Measurements from ENCODE around the gene TMEM168. TPM values are rescaled to one million over a fixed set of nuclear protein-coding genes. Genes with fewer than 3 reads are reported as not detected.
"Not testable (repeated sequence)": the region's sequence is repeated elsewhere in the genome, so short reads cannot be mapped to it uniquely, and the experiment has no call there.

Gene TMEM168, protein sequence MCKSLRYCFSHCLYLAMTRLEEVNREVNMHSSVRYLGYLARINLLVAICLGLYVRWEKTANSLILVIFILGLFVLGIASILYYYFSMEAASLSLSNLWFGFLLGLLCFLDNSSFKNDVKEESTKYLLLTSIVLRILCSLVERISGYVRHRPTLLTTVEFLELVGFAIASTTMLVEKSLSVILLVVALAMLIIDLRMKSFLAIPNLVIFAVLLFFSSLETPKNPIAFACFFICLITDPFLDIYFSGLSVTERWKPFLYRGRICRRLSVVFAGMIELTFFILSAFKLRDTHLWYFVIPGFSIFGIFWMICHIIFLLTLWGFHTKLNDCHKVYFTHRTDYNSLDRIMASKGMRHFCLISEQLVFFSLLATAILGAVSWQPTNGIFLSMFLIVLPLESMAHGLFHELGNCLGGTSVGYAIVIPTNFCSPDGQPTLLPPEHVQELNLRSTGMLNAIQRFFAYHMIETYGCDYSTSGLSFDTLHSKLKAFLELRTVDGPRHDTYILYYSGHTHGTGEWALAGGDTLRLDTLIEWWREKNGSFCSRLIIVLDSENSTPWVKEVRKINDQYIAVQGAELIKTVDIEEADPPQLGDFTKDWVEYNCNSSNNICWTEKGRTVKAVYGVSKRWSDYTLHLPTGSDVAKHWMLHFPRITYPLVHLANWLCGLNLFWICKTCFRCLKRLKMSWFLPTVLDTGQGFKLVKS
- total RNA-seq (ENCODE audit: unreplicated experiment) = 13.8 TPM
- long read RNA-seq = 0 reads

DNA sequence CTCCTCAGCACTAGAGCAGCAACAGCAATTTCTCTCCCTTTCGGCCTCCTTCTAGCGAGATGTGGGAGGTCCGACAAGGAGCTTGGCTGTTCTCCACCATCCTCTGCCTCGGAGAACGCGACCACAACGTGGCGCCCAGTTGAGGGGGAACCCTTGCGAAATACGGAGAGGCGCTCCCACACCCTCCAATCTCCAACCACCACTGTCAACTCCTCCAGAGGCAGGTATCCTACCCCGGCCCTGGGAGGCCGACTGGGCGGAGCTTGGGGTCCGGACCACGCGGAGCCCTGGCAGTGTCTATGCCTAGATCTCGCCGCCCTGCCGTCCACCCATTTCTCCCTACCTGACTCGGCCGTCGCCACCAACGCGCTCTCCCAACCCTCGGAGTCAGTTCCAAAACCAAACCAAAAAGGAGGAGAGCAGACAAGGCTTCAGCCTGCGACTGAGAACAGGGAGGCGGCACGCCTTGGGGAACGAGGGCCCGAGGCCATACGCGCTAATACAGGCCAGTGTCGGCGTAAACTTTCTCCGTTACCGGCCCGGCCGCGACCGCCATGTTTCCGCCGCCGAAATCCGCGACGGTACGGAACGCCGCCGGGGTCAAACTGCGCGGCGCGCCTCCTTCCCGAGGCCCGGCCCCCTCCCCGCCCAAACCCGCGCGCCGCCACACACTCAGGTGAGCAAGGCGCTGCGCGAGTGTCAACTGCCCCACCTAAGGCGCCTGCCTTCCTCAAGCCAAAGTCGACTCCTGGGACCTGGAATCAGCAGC lies at the start of gene TMEM168:
TSS of gene TMEM168 (minus strand) at position 577 of the 769 bp plus-strand sequence. CDS start 5,568 bp downstream, outside the sequence.
- Mint-ChIP-seq H3K36me3 (ENCODE audit: unreplicated experiment) (no peaks in the 10 kb centered on the region), H3K4me1 (ENCODE audit: low read depth, unreplicated experiment) (peaks cover 8% of the 10 kb centered on the region), H3K27me3 (ENCODE audit: unreplicated experiment) (peaks cover 2% of the 10 kb centered on the region), H3K9me3 (ENCODE audit: unreplicated experiment) (peaks cover 2% of the 10 kb centered on the region), H3K4me3 (ENCODE audit: unreplicated experiment) (peak within 1 kb of the TSS; percentile 92), H3K27ac (ENCODE audit: unreplicated experiment) (peak within 1 kb of the TSS; percentile 80)
- peak; percentile 84 for DNase-seq
- TF ChIP-seq CTCF (IDR thresholded peaks at IDR 0.05; ENCODE audit: partially characterized antibody, unreplicated experiment) = no peak

GRCh38 chr7:112835928-112836327 lies 45.7 kb upstream of the TMEM168 start:
- H3K27ac Mint-ChIP-seq (ENCODE audit: unreplicated experiment); H3K9me3 Mint-ChIP-seq (ENCODE audit: unreplicated experiment); H3K4me1 Mint-ChIP-seq (ENCODE audit: low read depth, unreplicated experiment); H3K36me3 Mint-ChIP-seq (ENCODE audit: unreplicated experiment); H3K27me3 Mint-ChIP-seq (ENCODE audit: unreplicated experiment); H3K4me3 Mint-ChIP-seq (ENCODE audit: unreplicated experiment); DNase-seq: not testable (repeated sequence)

- no peak for DNase-seq
- no peaks in the 10 kb centered on the region for H3K4me1 Mint-ChIP-seq (ENCODE audit: low read depth, unreplicated experiment)
- H3K4me3 Mint-ChIP-seq (ENCODE audit: unreplicated experiment) = no peak overlapping the region
- H3K27me3 Mint-ChIP-seq (ENCODE audit: unreplicated experiment) = no peaks in the 10 kb centered on the region
- TF ChIP-seq CTCF (IDR thresholded peaks at IDR 0.05; ENCODE audit: partially characterized antibody, unreplicated experiment) = no peak
- H3K27ac Mint-ChIP-seq (ENCODE audit: unreplicated experiment) = no peak overlapping the region
- H3K36me3 Mint-ChIP-seq (ENCODE audit: unreplicated experiment) = peaks cover 9% of the 10 kb centered on the region
- peaks cover 2% of the 10 kb centered on the region for H3K9me3 Mint-ChIP-seq (ENCODE audit: unreplicated experiment)
Measured at GRCh38 chr7:112833082-112833481, 42.9 kb upstream of the TMEM168 start.

DNA sequence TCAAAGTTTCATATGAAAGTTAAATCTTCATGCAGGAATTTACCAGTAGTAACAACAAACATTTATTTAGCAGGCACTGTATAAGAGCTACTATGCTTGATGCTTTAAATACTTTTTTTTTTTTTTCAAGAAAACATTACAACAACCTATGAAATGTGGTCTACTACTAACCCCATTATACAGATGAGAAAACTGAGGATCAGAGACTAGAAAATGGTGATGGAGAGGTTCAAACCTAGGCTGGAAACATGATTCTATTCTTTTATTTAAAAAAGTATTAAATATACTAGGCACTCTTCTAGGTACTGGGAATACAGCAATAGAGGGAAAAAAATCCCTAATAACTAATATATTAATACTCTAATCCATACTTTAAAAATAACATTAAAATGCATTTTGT lies 40.6 kb upstream of the TMEM168 start:
- Mint-ChIP-seq H3K9me3 (ENCODE audit: unreplicated experiment) (peaks cover 2% of the 10 kb centered on the region), H3K4me3 (ENCODE audit: unreplicated experiment) (no peak overlapping the region), H3K36me3 (ENCODE audit: unreplicated experiment) (peaks cover 9% of the 10 kb centered on the region), H3K27ac (ENCODE audit: unreplicated experiment) (no peak overlapping the region), H3K4me1 (ENCODE audit: low read depth, unreplicated experiment) (no peaks in the 10 kb centered on the region), H3K27me3 (ENCODE audit: unreplicated experiment) (no peaks in the 10 kb centered on the region)
- no peak for DNase-seq
- no peak for TF ChIP-seq CTCF (IDR thresholded peaks at IDR 0.05; ENCODE audit: partially characterized antibody, unreplicated experiment)

DNA sequence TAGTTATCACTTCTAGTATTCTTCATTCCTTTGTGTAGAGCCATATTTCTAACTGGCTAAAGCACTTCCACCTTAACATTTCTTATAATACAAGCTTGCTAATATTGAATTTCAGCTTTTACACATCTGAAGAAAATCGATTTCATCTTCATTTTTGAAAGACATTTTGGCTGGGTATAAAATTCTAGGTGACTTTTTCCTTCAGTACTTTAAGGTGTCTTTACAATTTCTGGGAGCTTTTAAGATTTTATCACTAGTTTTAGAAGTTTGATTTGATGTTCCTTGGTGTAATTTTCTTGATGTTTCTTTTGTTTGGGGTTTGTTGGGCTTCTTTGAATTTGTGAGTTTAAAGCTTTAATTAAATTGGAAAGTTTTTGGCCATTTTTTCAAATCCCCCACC lies 38.5 kb upstream of the TMEM168 start:
- H3K4me3 Mint-ChIP-seq (ENCODE audit: unreplicated experiment) = no peak overlapping the region
- no peaks in the 10 kb centered on the region for H3K9me3 Mint-ChIP-seq (ENCODE audit: unreplicated experiment)
- DNase-seq = no peak
- H3K27ac Mint-ChIP-seq (ENCODE audit: unreplicated experiment) = no peak overlapping the region
- H3K27me3 Mint-ChIP-seq (ENCODE audit: unreplicated experiment) = no peaks in the 10 kb centered on the region
- H3K36me3 Mint-ChIP-seq (ENCODE audit: unreplicated experiment) = peaks cover 9% of the 10 kb centered on the region
- no peak for TF ChIP-seq CTCF (IDR thresholded peaks at IDR 0.05; ENCODE audit: partially characterized antibody, unreplicated experiment)
- no peaks in the 10 kb centered on the region for H3K4me1 Mint-ChIP-seq (ENCODE audit: low read depth, unreplicated experiment)

Data from glutamatergic neuron (in vitro differentiated cells).